HG03039 (cell line): ENCODE measurements around the gene GLS.

Experiments
- ATAC-seq: cut with Tn5 transposase; IDR thresholded peaks from one replicate; pipeline ENCODE4 v1.9.1; 2021; ENCODE audit warnings: mild to moderate bottlenecking, moderate library complexity; ENCODE audit not compliant: unreplicated experiment

GLS gene

DNA sequence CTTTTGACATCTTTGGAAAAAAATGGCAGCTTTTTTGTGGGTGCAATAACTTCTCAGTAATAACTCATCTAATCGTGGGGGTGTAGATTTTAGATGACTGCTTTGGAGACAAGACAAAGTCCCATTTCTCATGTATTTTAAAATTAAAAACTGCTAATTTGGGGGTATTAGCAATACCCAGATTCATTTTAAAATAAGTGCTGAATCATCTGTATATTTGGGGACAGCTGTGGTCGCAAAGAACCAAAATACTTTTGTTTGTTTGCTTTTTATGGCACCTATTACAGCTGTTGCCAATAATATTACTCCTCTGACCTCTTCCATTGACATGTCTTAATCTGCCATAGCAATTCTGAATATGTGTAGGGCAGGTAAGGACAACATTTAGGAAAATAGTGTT, 87.9 kb downstream of the GLS start:
- no peak for ATAC-seq

DNA sequence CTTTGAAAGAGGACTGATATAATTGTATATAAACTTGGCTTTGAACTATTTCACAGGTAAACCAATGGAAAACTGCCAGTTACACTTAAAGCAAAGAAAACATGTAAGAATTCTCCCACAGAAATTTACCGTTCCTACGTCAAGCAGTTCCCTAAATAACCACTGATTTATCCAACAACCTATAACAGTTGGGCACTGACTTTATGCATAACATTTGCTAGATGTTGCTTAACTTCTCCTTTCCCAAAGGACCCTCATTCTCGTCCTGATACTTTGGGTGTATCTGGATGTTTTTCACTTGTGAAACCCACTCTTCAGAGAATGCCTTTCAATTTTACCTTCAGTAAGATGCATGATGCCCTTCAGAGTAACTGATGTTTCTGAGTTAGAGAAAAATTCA, 89.5 kb downstream of the GLS start:
- ATAC-seq, result no peak

DNA sequence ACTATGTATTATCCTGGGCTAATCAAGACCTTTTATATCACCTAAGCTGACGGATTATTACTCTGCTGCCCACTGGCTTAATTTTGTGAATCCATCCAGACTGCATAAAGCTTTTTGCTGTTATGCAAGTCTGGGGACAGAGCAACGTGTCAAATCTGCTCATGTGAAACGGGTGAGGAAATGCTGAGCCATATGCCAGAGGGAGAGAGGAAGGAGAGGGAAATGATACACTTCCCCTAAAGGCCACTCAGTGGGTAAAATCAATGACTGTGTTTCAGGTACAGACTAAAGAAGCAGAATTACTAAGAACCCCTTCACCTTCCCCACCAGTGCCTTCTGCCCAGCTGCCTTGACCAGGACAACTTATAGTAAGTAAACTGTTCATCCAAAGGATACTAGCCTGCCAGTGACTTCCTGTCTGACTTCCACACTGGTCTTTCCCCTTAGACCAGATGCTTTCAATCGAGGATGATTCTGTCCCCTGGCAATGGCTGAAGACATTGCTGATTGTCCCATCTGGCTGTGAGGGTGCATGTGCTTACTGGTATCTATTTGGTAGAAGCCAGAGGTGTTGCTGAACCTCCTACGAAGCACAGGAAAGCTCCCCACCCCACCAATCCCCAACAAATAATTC, 90.4 kb downstream of the GLS start:
- ATAC-seq, result no peak

DNA sequence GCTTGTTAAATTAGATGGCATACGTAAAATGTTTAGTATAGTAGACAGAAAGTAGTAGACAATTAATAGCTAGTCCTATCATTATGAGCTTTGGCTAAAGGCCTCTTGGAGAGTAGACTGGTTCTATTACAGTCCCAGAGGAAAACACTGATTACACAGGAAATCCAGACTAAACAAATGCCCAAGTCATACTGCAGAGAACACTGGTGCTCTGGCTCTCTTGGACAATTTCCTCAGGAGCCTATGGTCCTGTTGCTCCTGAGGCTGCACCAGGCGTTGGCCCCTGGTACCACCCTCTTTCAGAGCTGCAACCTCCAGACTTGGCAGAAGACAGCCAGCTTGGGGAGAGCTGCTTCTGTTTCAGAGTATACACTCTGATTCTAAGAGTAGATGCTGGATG, 91.6 kb downstream of the GLS start:
- no peak for ATAC-seq

DNA sequence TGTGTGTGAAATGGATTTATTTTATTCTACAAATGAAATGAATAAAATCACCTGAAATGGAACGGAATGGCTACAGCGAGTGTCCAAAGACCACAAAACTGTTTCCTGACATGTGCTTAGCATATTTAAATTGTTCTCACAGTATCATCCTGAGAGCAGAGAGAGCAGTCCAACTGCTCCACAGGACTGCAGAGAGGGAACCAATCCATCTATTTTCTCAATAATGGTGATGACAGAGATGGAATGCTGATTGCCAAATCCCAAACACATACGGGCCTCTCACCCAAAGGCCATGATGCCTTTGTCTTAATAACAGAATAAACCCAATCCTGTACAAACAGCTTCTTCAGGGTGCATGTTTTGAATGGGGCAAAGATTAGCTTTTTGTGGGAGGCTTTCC, 92.2 kb downstream of the GLS start:
- ATAC-seq, result no peak

DNA sequence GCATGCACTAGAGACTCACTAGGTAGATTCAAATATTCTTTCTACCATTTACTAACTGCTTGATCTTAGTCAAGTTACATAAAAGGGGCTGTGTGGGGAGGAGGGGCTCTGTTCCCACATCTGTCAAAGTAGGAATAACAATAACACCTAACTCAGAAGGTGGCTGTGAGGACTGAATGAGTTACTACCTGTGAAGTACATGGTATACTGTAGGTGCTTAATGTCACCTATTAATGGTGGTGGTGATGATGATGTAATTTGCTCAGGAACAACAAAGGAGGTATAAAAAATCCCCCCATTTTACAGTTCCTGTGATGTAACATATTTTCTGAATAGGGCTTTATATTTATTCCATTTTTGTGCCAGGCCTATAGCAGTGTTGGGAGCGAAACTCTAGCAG, 92.6 kb downstream of the GLS start:
- ATAC-seq, result no peak

DNA sequence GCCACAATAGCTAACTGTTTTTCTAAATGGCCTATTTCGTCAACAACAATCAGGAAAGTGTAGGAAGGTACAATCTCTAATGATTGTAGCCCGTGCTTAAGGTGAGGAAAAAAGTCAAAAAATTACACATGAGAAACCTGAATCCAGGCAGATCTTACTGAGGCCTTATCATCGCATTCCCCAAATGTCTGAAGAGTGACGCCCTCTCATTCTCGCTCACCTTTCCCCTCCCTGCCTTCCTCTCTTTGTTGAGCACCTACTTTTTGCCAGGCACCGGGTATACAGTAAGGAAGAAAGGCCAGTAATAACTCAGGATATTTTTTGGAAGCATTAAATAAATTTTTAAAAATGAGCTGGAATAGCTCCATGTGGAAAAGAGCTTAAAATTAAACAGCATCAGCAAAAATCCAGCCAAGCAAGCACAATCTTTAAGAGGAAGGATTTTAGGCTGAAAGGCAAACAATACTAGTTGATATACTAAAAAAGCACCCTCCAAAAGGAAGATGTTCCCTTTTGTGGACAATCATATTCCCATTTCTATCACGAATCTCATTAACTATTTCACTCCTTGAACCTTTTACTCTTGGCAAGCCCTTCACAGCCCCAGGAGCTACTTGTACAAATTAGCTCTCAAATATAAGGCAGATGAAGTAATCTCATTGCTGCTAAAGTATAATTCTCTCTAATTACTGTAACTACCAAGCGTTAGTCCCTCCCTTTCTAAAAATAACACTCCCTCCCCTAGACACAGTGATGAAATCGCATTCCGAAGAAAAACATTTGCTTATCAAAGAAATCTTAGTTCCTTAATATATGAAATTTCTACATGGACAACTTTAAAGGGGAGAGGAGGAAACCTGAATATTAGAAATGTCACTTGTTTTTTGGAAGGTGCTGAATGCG, 93.4 kb downstream of the GLS start:
- ATAC-seq, result no peak

DNA sequence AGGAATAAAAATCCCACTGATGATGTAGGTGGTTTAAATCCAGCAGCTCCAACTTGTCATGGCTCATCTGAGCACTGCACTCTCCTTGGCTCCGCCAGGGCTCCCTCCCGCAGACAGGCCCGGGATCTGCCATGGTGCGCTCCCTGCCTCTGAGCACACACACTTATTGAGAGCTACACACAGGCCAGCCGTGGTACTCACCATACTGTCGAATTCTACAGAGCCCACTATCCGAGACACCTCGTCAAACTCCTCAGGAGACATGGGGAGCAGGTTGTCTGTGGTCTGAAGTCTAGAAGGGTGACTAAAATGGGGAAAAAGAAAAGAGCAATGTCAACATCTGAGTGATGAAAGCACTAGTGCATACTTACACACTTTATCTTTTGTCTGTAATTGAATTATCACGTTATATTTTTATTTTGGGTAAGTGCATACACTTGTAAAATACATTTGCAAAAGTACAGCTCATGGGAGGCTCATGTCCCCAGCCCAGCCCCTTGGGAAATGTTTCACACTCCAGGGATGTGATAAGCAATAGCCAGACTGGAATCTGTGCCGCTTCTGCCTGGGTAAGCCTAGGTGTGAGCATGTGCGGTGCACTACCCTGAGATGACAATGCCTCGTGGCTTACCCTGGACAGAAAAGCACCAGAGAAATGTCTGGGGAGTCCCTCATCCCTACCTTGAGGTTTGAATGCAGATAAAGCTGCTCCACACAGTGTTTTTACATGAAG, 94.2 kb downstream of the GLS start:
- ATAC-seq, result no peak

DNA sequence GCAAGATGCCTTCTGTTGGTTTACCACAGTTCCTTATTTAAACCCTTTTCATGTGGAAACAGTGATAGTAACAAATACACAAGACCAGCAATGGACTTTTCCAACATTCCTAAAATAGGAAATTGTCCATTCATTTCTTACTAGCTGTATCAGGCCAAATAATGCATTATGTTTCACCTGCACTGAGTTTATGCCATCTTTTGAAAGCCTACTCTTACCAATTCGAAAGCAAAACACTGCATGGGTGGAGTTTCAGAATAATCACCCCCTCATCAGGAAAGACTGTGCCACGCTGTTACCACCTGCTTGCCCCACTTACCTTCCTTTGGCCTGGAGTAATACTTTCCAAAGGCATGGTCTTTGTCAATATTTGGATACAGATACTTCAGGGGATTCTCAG, 95.9 kb downstream of the GLS start:
- no peak for ATAC-seq

DNA sequence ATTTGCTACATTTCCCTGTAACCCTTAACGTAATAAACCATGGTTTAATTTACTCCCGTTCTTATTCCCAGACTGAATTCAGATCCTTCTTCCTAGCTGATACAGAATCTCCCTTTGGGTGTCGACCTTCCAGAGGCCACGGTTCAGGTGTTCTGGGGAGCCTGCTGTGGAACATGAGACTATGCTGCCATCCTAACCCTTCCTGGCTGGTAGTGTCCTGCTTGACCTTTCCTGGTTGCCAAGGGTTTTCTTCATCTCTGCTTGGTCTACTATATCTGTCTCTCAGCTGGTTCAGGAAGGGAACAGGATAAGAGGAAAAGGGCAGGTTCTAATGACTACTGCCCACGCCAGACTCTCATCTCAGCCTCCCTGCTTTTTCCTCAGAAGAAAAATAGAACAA, 96.9 kb downstream of the GLS start:
- ATAC-seq, result no peak

DNA sequence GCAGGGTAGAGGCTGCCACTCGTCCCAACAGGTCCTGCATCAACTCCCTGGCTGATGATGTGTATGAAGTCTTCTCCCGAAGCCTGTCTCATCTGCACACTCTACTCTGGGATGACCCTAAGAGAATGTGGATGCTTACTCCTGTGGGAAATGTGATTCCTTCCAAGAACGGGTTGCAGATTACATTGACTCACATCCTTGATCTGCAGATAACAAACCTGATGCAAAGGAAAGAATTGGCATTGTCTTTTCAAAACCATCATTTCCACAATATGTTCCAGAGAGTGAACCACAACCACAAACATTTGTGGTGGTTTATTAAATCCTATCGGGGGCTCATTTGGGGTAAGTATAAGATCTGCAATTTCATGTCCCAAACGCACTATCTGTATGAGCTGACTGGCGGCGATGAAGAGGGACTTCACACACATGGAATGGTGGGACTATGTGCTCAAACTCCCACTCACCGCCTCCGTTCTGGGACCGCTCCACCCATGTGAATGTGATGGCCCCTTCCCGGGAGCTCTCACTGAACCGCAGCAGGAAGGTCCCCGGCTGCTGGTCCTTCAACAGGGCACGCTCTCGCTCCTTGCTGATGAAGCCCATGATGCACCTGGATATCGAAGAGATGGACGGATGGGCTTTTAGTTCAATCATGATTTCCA, 97.9 kb downstream of the GLS start:
- no peak for ATAC-seq

DNA sequence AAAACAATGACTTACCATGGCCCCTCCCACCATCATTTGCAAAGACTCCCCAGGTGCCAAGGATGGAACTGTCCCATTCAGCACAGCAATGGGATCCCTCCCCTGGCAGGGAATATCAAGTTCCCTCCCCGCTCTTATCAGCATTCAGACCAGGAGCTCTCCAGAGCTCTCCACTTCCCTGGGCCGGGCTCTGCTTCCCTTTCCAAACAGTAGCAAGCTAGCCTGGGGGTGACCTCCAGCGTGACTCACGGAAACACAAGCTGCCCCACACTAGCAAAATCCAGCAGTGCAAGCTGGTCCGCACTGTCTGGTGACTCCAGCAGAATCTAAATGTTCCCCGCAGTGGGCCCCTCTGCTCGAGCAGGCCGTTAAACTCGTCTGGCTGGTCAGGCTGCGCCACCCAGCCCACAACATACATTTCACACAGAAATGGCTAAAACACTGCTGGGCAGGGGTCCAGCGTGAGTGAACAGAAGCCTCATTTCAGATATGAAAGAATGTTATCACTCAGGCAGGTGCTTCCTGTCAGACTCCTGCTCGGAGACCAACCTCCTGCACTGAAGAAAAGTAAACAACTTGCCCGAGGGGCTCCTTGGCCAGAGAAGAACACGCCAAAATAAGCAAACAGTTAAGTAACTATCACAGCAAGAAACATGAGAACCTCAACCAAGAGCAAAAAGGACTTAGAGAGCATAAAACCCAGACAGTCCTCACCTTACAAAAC, 99.4 kb downstream of the GLS start:
- no peak for ATAC-seq

DNA sequence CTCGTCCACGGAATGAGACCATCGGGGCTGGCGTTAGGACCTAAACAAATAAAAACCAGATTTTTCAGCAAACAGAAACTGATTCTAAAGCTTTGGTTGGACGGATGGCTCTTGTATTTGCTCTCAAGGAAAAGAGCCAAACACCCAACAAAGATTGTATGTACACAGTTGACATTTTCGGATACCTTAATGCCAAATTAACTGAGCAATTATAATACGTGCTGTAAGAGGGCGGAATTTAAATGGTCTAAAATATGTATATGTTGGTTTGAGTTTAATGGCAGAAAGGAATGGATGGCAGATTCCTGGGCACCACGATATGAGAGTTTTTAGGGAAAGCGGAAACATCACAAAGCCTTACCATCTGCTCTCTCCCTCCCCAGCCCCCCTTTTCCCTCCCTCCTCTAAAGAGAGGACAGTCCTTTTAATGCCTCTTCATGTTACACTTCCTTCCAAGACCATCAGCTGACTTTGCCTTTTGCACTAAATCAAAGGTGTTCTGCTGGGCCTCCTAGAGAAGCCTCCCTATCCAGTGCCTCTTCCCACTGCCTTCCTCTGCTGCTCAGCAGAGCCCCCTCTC, 100.1 kb downstream of the GLS start:
- ATAC-seq, result no peak

DNA sequence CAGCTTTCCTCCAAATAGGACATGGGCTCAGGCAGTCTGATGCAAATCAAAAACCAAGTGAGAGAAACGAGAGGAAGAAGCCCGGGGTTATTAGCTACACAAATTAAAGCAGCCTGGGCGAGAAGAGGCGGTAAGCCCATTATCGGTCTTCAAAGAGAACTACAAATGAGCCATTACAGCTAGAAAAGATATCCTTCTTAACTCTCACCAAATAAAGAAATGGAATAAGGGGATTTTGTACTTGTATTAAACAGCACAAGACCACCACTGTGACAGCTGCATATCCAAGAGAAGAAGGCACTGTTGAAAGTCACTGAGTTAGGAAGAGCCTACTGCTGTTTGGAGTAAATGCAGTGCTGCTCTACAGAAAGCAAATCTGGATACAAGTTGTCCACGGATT, 100.7 kb downstream of the GLS start:
- ATAC-seq, result no peak

DNA sequence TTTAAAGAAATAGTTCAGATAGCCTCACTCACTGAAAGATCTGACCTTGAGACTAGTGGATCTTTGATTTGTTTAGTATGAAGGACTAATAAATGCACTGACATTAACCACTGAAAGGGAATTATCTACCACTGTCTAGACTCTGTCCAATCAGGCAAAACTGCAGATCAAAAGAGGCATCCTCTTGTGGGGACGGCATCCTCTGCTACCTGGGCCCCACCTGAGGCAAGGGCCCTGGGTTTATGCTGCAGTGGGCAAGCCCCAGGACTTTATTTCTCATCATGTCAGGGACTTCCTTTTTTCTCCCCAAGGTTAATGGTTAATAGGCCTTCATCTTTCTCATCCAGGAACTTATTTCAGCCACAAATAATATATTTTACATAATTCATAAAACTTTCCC, 101.1 kb downstream of the GLS start:
- no peak for ATAC-seq

DNA sequence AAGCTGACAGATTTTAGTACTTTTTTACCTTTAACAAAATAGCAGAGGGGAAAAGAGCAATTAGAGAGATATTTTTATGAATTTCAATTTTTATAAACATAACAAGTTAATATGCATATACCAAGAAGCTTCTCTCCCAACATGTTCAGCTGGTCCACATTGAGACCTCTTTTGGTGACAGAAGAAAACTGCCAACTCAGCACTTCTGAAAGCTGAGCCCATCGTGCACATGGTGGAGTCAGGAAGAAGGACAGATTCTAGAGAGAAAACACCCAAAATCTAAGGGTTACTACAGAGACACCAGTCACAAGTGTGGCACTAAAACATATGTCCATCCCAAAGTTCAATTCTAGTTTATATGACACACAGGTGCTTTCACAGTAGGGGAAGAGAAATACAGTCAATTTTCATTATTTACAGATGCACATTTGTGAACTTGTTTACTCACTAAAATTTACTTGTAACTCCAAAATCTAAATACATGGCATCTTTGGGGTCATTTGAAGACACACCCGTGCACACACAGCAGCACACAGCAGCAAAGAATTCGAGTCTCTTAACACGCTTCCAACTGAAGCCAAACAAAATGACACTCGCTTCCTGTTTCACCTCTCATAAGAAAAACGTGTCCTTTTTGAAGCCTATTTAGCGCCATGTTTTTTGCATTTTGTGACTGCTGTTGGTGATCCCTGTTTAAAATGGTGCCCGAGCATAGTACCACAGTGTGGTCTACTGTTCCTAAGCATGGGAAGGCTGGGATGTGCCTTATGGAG, 101.8 kb downstream of the GLS start:
- no peak for ATAC-seq

DNA sequence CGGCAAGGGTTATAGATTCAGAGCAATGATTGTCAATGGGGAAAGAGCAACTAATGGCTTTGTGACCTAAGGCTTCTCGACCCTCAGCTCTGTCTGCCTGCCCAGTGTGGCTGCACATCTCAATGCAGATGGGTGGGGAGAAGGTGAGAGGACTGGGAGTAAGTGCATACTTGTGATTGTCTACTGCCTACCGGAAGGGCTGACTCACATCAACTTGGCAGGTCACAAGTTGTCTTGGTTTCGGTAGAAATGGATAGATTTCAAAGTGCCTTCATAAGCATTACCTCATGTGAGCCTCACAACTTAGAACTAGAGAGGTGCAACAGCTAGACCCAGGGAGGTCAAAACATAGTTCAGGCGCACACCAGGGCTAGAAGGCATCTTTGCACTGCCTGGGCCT, 104.0 kb downstream of the GLS start:
- no peak for ATAC-seq

DNA sequence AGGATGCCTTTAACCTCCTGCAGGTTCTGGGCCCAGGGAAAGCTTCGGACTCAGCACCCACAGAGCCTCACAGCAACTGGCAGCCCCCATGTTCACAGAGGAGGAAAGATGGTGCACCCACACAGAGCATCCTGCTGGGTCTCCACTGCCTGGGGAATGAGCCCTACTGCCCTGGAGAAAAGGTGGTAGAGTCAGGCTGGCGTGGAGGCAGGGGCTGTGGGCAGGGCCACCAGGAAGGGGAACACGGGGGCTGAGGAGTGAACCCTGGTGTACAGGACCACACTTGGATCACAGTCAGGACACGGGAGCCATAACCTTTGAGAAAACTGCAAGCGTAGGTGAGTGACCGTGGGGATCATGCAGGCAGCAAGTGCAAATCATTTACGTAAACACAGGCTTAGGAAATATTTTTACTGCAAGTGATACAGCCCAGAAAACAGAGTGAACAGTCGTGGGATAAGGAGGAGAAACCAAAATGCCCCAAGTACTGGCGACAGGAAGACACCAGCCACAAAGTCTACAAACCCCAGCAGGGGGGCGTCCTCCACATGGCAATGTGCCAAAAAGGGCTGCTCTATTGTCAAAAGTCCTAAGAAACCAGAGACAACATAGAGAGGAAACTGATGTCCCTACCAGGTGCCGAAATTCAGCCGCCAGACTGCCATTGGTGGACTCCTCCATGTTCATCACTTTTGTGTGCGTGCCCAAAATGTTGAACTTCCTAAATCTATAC, 105.8 kb downstream of the GLS start:
- no peak for ATAC-seq

DNA sequence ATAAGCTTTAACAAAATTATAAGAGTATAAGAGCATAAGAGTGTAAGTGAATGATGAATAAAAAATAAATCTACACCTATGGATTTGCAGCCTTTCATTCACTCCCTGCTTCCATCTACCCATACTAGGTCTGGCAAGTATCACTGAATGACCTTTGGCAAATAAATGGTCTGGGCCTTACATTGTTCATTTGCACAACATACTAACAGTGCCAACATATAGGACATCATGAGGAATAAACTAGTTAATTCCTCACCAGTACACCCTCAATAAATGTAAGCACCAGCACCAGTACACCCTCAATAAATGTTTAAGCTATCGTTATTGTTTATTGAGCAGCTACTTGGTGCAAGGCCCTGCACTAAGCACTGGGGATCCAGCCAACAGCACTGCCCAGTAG, 106.5 kb downstream of the GLS start:
- ATAC-seq, result no peak
